HG03135 (cell line): ENCODE results near the gene CCDC149.

Experiments used
- ATAC-seq: cut with Tn5 transposase; IDR thresholded peaks from one replicate; pipeline ENCODE4 v1.9.1; 2021; ENCODE audit warnings: mild to moderate bottlenecking, moderate library complexity; ENCODE audit not compliant: unreplicated experiment

Gene CCDC149

GRCh38 chr4:24845132-24845531 lies 67.7 kb downstream of the CCDC149 start:
- ATAC-seq = no peak

- no peak for ATAC-seq
Observed at GRCh38 chr4:24843096-24843495, 69.7 kb downstream of the CCDC149 start.

GRCh38 chr4:24842356-24842755 lies 70.5 kb downstream of the CCDC149 start:
- no peak for ATAC-seq

DNA sequence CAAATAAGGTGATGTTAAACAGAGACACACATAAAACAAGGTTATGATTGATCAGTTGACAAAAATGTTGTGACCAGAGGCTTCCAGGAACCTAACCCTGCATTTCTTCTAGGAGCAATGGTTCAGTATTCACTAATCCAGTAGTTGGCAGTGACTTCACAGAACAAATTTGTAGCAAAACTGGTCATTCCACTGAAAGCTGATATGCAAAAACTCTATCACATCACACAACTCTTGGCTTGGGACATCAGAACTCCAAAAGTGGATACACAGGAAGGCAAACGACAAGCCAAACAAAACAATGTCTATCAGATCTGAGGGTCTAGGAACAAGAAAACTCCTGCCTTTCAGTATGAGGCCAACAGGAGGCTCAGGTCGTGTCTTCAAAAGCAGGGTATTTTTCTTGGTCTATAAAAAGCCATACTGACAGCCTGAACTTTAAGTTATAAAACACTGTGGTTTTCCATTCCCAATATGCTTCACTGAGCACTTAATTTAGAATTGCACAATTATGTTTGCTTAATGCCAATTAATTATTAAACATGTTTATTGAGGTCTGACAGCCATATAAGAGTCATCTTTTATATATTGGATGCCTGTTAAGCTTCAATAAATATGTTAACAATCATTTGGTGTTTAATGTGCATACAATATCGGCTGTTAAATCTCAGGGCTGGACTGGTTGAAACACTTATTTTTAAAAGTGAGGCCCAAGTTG lies 71.9 kb downstream of the CCDC149 start:
- no peak for ATAC-seq

GRCh38 chr4:24840362-24840761 lies 72.5 kb downstream of the CCDC149 start:
- no peak for ATAC-seq

- ATAC-seq = no peak
Observed at GRCh38 chr4:24837781-24838180, 75.1 kb downstream of the CCDC149 start.

- ATAC-seq = no peak
Observed at GRCh38 chr4:24837336-24837735, 75.5 kb downstream of the CCDC149 start.

DNA sequence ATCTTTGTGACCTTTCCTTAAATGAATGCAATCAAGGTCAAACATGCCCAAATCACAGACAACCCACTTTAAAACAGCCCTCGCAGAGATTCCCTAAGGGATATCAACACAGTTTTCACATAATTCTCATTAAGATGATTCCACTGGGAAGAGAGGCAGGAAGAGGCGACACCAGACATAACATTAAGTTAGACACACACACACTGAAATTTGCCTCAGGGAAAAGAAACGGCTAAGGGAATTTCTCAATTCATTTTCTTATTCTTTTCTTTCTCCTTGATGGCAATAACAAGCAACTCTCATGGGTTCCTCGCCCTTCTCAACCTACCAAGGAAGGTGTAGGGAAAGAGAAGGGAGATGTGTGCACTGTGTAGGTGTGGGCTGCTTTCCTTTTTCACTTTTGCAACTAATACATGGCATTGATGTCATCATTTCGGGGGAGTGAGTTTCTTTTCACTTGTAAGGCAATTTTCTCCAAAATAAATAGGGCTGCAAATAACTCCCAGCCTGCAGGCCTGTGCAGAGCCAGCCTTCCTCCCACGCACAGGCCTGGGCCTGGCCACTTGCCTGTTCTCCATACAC lies 76.1 kb downstream of the CCDC149 start:
- no peak for ATAC-seq

GRCh38 chr4:24835696-24836095 lies 77.1 kb downstream of the CCDC149 start:
- ATAC-seq = no peak

GRCh38 chr4:24831637-24832036 lies 81.2 kb downstream of the CCDC149 start:
- ATAC-seq = no peak

GRCh38 chr4:24824720-24825119 lies 88.1 kb downstream of the CCDC149 start:
- no peak for ATAC-seq

DNA sequence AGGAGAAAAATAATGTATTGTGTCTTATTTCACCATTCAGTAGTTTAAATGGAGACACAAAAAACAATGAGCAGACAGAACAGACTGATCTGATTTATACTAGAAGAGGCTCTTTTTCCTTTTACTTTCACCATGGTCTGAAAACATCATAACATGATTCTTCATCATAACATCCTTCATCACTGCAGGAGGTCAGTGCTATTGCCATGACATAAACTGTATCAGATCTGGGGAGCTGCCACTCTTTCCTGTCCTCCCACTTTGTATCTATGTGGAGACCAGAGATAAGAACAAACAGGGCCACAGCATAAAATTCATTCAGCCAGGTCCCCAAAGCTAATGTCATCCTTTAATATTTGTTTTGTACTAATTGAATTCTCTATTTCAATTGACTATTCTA lies 92.3 kb downstream of the CCDC149 start:
- no peak for ATAC-seq

GRCh38 chr4:24816797-24817196 lies 96.0 kb downstream of the CCDC149 start:
- no peak for ATAC-seq

- ATAC-seq = no peak
Observed at GRCh38 chr4:24813732-24814131, 99.1 kb downstream of the CCDC149 start.

GRCh38 chr4:24810871-24811631 lies 101.8 kb downstream of the CCDC149 start:
- ATAC-seq = no peak

GRCh38 chr4:24809815-24810405 lies 102.9 kb downstream of the CCDC149 start:
- no peak for ATAC-seq

DNA sequence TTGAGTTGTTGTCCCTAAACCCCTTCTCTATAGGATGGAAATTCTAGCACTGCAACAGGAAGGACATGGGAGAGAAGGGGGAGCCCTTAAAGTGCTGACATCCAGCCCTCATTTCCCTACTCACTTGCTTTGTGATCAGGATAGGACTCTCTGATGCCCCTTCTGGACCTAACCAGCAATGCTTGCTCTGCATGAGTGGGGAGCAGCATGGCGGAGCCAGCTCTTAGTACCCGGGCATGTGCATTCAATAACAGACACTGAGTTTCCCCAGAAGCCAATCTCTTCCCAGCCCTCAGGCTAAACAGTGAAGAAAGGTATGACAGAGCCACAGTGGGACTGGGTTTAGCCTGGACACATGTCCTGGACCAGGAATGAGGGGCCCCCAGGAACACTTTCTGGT lies 103.5 kb downstream of the CCDC149 start:
- ATAC-seq = no peak

GRCh38 chr4:24808955-24809354 lies 103.9 kb downstream of the CCDC149 start:
- ATAC-seq = no peak

DNA sequence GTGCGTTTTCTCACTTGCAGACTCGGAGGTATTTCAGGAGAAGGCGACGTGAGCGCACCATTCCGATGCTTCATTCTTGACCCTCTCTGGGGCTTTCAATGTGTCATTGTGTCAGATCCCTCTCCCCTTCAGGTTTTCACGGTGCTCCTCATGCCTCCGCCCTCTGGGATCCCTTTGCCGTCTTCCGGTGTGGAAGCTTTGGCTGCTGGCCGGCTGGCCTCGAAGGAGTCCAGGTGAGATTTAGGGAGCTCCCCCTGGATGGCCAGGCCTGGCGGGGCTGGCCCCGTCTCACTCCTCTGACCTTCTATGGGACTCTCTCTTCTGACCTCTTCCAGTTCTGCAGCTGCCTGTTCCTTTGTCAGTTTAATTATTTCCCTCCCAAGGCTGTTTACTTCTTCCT lies 104.6 kb downstream of the CCDC149 start:
- no peak for ATAC-seq

- ATAC-seq = no peak
Observed at GRCh38 chr4:24807611-24808010, 105.2 kb downstream of the CCDC149 start.

GRCh38 chr4:24806206-24806990 lies 106.4 kb downstream of the CCDC149 start:
- no peak for ATAC-seq
